ENCODE measurements around the gene JAK1. TPM values are rescaled to one million over a fixed set of nuclear protein-coding genes. Genes with fewer than 3 reads are reported as not detected.

The JAK1 gene
- total RNA-seq, 6 experiments from 2014 or later, result 48.0 to 71.6 (median 66.5) TPM

GRCh38 chr1:64811131-64811530 is 155.2 kb downstream of the JAK1 start:
- H3K27ac ChIP-seq, result no peak overlapping the region
- no peaks in the 10 kb centered on the region for H3K27me3 ChIP-seq
- DNase-seq, result no peak
- 86% methylated on average over 6 of the region's 6 CpGs for WGBS (ENCODE audit: insufficient coverage, low coverage, low lambda C conversion rate, missing lambda C conversion rate)
- no peak overlapping the region for H3K4me3 ChIP-seq
- no peaks in the 10 kb centered on the region for H3K36me3 ChIP-seq
- H3K4me1 ChIP-seq, result no peaks in the 10 kb centered on the region
- TF ChIP-seq, protein P1, sequence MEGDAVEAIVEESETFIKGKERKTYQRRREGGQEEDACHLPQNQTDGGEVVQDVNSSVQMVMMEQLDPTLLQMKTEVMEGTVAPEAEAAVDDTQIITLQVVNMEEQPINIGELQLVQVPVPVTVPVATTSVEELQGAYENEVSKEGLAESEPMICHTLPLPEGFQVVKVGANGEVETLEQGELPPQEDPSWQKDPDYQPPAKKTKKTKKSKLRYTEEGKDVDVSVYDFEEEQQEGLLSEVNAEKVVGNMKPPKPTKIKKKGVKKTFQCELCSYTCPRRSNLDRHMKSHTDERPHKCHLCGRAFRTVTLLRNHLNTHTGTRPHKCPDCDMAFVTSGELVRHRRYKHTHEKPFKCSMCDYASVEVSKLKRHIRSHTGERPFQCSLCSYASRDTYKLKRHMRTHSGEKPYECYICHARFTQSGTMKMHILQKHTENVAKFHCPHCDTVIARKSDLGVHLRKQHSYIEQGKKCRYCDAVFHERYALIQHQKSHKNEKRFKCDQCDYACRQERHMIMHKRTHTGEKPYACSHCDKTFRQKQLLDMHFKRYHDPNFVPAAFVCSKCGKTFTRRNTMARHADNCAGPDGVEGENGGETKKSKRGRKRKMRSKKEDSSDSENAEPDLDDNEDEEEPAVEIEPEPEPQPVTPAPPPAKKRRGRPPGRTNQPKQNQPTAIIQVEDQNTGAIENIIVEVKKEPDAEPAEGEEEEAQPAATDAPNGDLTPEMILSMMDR (IDR thresholded peaks at IDR 0.05), result no peak
- TF ChIP-seq POLR2A (IDR thresholded peaks at IDR 0.05), result no peak
- intact Hi-C loops (cut with DNase I), result no loop called here
- ATAC-seq, result no peak
- H3K9me3 ChIP-seq, result no peaks in the 10 kb centered on the region

DNA sequence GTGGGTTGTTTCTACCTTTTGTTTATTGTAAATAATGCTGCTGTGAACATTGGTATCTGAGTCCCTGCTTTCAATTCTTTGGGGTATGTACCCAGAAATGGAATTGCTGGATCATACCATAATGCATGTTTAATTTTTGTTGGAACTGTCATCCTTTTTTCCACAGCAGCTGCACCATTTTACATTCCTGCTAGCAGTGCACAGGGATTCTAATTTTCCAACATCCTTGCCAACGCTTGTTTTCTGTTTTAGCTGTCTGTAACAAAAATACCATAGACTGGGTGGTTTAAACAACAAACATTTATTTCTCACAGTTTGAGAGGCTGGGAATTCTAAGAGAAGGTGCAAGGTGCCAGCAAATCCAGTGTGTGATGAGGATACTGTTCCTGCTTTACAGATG is 156.3 kb downstream of the JAK1 start:
- DNase-seq, result no peak
- Histone ChIP-seq H3K9me3 (no peaks in the 10 kb centered on the region), H3K27ac (no peak overlapping the region), H3K4me3 (no peak overlapping the region), H3K36me3 (no peaks in the 10 kb centered on the region), H3K4me1 (no peaks in the 10 kb centered on the region), H3K27me3 (no peaks in the 10 kb centered on the region)
- WGBS (ENCODE audit: insufficient coverage, low coverage, low lambda C conversion rate, missing lambda C conversion rate), result 75% methylated on average over 1 of the region's 1 CpG
- intact Hi-C loops (cut with DNase I), result no loop called here
- ATAC-seq, result no peak
- TF ChIP-seq, protein P1 (IDR thresholded peaks at IDR 0.05), result no peak
- TF ChIP-seq POLR2A (IDR thresholded peaks at IDR 0.05), result no peak

DNA sequence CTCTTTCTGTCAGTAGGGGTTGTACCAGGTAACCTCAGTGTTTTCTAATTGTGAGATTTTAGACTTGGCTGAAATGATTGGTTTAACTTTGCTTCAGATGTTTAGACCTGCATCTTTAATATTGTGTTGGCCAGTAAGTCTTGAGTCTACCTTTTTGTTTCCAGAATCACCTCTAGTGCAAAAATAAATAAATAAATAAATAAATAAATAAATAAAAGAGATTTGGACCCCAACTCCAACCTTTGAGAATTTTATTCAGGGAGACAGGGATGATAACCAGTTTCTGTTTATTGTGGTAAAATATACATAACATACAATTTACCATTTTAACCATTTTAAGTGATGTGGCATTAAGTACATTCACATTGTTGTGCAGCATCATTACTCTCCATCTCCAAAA is 157.0 kb downstream of the JAK1 start:
- H3K4me3 ChIP-seq, result no peak overlapping the region
- TF ChIP-seq, protein P1 (IDR thresholded peaks at IDR 0.05), result no peak
- TF ChIP-seq POLR2A (IDR thresholded peaks at IDR 0.05), result no peak
- no peaks in the 10 kb centered on the region for H3K9me3 ChIP-seq
- H3K4me1 ChIP-seq, result no peaks in the 10 kb centered on the region
- H3K27me3 ChIP-seq, result no peaks in the 10 kb centered on the region
- H3K27ac ChIP-seq, result no peak overlapping the region
- no peak for ATAC-seq
- DNase-seq, result no peak
- H3K36me3 ChIP-seq, result no peaks in the 10 kb centered on the region
- intact Hi-C loops (cut with DNase I), result no loop called here

DNA sequence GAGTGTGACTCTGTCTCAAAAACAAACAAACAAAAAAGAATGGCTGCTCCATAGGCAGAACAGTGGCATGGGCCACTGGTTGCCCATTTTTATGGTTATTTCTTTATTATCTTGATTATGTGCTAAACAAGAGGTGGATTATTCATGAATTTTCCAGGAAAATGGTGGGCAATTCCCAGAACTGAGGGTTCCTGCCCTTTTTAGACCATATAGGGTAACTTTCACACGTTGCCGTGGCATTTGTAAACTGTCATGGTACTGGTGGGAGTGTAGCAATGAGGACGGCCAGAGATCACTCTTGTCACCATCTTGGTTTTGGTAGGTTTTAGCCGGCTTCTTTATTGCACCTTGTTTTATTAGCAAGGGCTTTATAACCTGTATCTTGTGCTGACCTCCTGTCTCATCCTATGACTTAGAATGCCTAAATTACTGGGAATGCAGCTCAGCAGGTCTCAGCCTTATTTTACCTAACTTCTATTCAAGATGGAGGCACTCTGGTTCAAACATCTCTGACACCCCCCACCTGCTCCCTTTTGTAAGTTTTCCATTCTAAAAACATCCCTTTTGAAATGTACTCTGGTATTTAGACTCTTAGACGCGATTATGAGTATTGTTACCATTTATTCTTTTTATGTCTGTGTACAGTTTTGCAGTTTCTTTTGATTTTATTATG is 164.4 kb downstream of the JAK1 start:
- Histone ChIP-seq H3K4me1 (no peaks in the 10 kb centered on the region), H3K27me3 (no peaks in the 10 kb centered on the region), H3K36me3 (no peaks in the 10 kb centered on the region), H3K4me3 (no peak overlapping the region), H3K27ac (no peak overlapping the region), H3K9me3 (no peaks in the 10 kb centered on the region)
- TF ChIP-seq, protein P1 (IDR thresholded peaks at IDR 0.05), result no peak
- TF ChIP-seq POLR2A (IDR thresholded peaks at IDR 0.05), result no peak
- intact Hi-C loops (cut with DNase I), result no loop called here
- DNase-seq, result no peak
- ATAC-seq, result no peak
- 90% methylated on average over 6 of the region's 6 CpGs for WGBS (ENCODE audit: insufficient coverage, low coverage, low lambda C conversion rate, missing lambda C conversion rate)

DNA sequence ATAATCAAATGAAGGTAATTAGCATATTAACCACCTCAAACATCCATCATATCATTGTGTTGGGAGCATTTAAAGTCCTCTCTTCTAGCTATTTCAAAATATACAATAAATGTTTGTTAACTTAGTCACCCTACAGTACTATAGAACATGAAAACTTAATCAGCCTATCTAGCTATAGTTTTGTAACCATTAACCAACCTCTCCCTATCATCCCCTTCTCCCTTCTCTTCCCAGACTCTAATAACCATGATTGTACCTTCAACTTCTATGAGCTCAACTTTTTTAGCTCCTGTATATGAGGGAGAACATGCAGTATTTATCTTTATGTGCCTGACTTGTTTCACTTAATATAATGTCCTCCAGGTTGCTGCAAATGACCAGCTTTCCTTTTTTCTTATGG is 167.5 kb downstream of the JAK1 start:
- intact Hi-C loops (cut with DNase I), result no loop called here
- no peak for ATAC-seq

More for the DNA sequence above, 167.5 kb downstream of the JAK1 start:
- Histone ChIP-seq H3K9me3 (no peaks in the 10 kb centered on the region), H3K27ac (no peak overlapping the region), H3K4me1 (no peaks in the 10 kb centered on the region), H3K27me3 (no peaks in the 10 kb centered on the region), H3K4me3 (no peak overlapping the region), H3K36me3 (no peaks in the 10 kb centered on the region)
- no peak for DNase-seq
- TF ChIP-seq, protein P1 (IDR thresholded peaks at IDR 0.05), result no peak
- TF ChIP-seq POLR2A (IDR thresholded peaks at IDR 0.05), result no peak
